GM12875 (cell line): ENCODE data around the gene MLN.
A peak's percentile ranks its signal among the peaks of the same experiment; 100 is the strongest.

Experiments used
- H3K4me3 ChIP-seq: one replicate; pipeline ENCODE4 v1.5.1; 2011; ENCODE audit warnings: low read depth, low read length, control low read depth
- TF ChIP-seq, protein P1 (sequence below): IDR thresholded peaks from 2 replicates; pipeline ENCODE4 v1.5.1; 2011; ENCODE audit warnings: low read depth, mild to moderate bottlenecking, control low read depth, inconsistent platforms, low read length, moderate library complexity, borderline replicate concordance; ENCODE audit not compliant: insufficient read depth

MLN gene

GRCh38 chr6:33803571-33804053 lies at the start of gene MLN:
Gene MLN (minus strand): TSS chr6:33804003. CDS start chr6:33801163, 2,840 bp downstream.
- TF ChIP-seq, protein P1, sequence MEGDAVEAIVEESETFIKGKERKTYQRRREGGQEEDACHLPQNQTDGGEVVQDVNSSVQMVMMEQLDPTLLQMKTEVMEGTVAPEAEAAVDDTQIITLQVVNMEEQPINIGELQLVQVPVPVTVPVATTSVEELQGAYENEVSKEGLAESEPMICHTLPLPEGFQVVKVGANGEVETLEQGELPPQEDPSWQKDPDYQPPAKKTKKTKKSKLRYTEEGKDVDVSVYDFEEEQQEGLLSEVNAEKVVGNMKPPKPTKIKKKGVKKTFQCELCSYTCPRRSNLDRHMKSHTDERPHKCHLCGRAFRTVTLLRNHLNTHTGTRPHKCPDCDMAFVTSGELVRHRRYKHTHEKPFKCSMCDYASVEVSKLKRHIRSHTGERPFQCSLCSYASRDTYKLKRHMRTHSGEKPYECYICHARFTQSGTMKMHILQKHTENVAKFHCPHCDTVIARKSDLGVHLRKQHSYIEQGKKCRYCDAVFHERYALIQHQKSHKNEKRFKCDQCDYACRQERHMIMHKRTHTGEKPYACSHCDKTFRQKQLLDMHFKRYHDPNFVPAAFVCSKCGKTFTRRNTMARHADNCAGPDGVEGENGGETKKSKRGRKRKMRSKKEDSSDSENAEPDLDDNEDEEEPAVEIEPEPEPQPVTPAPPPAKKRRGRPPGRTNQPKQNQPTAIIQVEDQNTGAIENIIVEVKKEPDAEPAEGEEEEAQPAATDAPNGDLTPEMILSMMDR: no peak
- H3K4me3 ChIP-seq: no peak within 1 kb of the TSS

GRCh38 chr6:33853026-33853425 lies 49.2 kb upstream of the MLN start:
- no peak overlapping the region for H3K4me3 ChIP-seq
- TF ChIP-seq, protein P1: no peak

- TF ChIP-seq, protein P1: peak; percentile 73
Measured at GRCh38 chr6:33851959-33852358, 48.2 kb upstream of the MLN start.

DNA sequence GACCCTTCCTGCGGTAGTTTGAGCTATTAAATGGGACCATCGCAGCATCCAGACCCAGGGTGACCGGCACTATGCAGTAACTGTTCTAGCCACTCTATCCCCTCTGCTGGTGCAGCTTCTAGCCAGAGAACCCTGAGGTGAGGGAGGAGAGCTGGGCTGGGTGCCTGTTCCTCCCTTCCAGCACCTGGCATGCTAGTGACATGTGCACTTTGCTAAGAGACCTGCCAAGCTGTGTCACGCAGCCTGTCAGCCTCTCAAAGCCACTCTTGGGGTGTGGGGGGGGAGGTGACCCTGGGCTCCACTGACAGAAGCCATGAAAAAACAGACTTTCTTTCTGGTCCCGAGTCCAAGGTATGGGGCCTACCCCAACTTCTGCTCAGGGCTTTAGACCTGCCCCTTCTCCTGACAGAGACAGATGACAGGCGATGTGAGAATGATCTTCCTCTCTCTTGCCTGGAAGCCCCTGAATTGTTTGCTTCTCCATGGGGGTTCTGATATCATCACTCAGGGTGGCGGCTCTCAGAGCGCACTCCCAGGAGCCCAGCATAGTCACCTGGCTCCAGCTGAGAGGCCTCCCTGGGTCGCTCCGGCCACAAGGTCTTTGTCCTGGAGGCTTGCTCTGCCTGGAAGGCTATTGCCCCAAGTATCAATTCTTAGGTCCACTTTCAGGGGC lies 47.2 kb upstream of the MLN start:
- TF ChIP-seq, protein P1: no peak
- H3K4me3 ChIP-seq: no peak overlapping the region

More at GRCh38 chr6:33851959-33852358, 48.2 kb upstream of the MLN start:
- no peak overlapping the region for H3K4me3 ChIP-seq

GRCh38 chr6:33850296-33850695 lies 46.5 kb upstream of the MLN start:
- TF ChIP-seq, protein P1: no peak
- no peak overlapping the region for H3K4me3 ChIP-seq

DNA sequence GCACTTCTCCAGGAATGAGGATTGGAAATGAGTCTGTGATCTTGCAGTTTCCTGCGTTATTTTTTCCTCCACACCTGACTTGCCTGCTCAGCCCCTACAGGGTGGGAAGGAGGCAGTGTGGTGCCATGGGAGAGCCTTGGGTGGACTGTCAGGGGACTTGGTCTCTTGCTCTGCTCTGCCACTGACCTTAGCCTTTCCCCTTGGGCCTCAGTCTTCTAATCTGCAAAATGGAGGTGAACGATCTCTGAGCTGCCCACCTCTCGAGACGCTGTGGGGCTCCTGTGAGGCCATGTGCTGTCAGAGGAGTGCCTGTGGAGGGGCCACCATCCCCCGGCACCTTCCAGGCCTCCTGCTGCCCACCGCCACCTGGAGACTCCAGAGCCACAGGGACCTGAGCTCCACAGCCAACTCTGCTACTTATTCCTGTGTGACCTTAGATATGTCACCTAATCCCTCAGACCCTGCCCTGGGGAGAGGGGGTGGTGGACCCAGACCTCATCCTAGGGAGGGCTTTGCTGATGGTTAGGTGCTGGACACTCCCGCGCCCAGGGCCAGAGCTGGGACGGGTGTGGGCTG lies 45.8 kb upstream of the MLN start:
- H3K4me3 ChIP-seq: no peak overlapping the region
- TF ChIP-seq, protein P1: no peak

GRCh38 chr6:33848484-33848883 lies 44.7 kb upstream of the MLN start:
- H3K4me3 ChIP-seq: no peak overlapping the region
- TF ChIP-seq, protein P1: no peak
